HG02884 (cell line): ENCODE data around the gene CTDSPL.

Experiments
- ATAC-seq: cut with Tn5 transposase; IDR thresholded peaks from one replicate; pipeline ENCODE4 v1.9.1; 2021; ENCODE audit warnings: mild to moderate bottlenecking, moderate library complexity; ENCODE audit not compliant: unreplicated experiment

Gene CTDSPL

DNA sequence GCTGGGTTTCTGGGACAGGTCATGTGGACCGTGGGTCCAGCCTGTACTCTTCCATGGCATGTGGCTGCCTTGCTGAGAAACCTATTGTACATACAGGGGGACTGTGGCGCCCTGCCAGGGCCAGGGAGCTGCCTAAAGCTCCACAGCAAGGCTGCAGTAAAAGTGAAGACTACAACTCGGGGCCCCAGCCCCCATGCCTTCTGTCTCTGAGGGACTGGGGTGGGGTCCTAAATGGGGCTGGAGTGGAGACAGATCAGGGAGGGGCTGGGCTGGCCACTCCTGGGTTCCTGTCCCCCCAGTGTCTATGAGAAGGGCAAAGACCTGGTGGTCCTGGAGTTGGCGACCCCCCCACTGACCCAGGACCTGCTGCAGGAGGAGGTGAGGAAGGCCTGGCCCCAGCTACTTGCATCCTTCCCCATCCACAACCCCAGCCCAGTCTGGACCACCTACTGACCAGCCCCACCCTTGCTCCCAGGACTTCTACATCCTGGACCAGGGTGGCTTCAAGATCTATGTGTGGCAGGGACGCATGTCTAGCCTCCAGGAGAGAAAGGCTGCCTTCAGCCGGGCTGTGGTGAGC is 136.2 kb downstream of the CTDSPL start:
- no peak for ATAC-seq

DNA sequence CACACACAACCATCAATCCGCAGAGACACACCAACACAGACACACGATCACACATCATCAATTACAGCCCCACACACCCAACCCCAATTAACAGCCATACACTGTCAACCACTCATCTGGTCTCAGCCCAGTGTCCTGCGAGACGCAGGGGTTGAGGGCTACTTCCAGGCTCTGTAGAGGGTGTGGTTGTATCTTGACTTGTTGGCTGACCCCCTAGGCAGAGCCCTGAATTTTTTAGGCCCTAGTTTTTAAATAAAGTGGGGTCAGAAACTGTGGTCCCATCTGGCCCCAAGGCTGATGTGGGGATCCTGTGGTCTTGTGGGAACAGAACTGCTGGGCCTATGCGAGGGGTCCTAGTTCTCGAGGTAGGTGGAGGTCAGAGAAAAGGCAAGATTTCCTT is 138.2 kb downstream of the CTDSPL start:
- ATAC-seq = no peak

- no peak for ATAC-seq
Measured at GRCh38 chr3:38000242-38000916, 138.7 kb downstream of the CTDSPL start.

DNA sequence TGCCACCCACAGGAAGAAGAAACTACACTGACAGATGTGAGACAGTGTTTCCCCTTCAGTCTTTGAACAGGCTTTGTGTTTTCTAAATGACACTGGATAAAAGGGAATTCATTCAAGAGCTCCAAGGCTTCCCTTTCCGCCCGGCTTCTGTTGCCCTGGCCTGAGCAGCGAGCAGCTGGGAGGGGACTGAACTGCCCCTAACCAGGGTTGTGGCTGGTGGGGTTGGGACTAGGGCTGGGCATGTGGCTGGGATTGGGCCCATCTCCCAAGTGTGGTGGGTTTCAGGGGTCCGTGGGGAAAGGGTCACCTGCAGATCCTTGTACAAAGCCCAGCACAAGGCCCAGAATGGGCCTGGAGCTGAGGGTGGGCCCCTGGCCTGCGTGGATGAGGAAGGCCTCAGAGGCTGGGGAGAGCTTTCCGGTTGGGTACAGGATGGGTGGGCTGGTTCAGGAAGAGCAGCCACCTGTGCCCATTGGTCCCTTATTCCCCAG is 139.3 kb downstream of the CTDSPL start:
- no peak for ATAC-seq

DNA sequence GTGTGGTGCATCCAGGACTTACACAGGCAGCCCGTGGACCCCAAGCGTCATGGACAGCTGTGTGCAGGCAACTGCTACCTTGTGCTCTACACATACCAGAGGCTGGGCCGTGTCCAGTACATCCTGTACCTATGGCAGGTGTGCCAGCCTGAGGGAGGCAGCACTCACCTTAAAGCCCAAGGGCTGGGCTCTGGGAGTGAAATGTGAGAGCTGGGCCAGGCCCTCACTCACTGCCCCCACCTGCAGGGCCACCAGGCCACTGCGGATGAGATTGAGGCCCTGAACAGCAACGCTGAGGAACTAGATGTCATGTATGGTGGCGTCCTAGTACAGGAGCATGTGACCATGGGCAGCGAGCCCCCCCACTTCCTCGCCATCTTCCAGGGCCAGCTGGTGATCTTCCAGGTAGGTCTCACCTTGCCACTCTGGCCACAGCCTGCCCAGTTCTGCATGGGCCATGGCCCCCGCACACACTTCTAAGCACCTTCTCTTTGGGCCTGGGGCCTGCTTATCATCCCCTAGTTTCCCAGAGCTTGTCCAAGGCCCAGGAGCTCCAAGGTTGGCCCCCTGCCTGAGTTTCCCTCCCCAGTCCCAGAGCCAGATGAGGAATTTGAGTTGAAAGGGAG is 139.9 kb downstream of the CTDSPL start:
- no peak for ATAC-seq

DNA sequence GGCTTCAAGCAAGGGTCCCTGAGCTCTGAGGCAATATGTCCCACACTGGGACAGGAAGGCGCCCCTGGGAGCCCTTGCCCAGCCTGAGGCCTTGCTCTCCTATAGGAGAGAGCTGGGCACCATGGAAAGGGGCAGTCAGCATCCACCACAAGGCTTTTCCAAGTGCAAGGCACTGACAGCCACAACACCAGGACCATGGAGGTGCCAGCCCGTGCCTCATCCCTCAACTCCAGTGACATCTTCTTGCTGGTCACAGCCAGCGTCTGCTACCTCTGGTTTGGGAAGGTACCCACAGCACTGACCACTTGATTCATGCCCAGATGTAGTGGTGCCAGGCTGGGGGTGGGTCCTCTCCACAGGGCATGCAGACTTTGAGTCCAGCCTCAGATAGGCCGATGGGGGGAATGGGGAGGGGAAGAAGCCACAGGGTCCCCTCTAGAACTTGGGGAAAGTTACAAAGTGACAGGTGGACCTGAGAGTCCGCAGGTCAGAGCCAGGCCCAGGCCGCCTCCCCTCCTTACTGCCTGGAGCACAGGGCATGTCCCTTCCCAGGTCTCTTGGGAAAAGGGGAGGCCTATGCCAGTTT is 140.7 kb downstream of the CTDSPL start:
- ATAC-seq = no peak

- ATAC-seq = no peak
Measured at GRCh38 chr3:38002940-38003339, 141.3 kb downstream of the CTDSPL start.

- ATAC-seq = no peak
Measured at GRCh38 chr3:38003371-38003816, 141.7 kb downstream of the CTDSPL start.

DNA sequence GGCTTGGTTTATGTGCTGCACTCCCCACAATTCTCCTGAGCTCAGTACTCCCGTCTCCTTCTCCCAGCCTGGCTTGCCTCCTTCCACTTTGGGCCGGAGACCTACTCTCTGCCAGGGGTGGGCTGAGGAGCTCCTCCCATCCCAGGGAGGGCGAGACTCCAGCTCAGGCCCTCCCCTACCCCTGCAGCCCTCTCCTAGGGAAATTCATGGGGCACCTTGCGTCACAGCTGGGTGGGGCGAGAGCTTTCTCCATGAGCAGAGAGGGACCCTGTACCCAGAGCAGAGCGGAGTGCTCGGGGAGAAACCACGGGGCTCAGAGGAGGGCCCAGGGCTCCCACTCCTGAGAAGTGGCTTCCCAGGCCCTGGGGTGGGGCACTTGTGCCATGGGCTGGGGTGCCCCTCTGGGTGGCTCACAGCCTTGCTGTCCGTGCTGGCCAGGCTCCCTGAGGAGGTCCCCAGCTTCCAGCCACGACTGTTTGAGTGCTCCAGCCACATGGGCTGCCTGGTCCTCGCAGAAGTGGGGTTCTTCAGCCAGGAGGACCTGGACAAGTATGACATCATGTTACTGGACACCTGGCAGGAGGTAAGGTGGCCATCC is 142.2 kb downstream of the CTDSPL start:
- ATAC-seq = no peak

DNA sequence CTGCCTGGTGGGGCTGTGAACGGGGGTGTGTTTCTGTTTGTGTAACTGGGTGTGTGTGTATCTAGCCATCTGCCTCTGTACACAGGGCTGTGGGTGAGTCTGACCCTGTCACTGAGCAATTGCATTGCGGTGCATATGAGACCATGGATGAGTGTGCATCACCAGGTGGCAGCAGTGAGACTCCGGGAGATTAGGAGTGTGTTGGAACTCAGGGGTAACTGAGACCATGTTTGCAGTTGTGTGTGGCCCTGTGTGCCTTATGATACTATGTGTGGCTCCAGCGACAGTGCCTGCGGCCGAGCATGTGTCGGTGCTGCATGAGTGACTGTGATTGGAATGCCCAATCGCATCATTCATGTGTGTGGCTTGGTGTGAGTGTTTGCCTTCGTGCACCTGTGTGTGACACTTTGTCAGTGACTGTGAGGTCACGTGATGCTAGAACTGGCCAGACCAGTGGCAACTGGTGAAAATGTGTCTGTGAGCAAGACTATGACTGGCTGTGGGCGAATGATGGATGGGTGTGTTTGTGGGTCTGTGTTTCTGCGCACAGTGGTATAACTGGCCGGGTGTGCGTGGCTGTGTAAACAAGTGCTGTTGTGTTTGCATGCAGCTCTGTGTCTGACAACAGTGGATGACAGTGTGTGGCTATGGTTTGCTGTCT is 142.9 kb downstream of the CTDSPL start:
- ATAC-seq = peak; percentile 51

- ATAC-seq = no peak
Measured at GRCh38 chr3:38005076-38006020, 143.7 kb downstream of the CTDSPL start.

- ATAC-seq = no peak
Measured at GRCh38 chr3:38006031-38006430, 144.4 kb downstream of the CTDSPL start.

- ATAC-seq = no peak
Measured at GRCh38 chr3:38006445-38006995, 144.8 kb downstream of the CTDSPL start.

- no peak for ATAC-seq
Measured at GRCh38 chr3:38007754-38008090, 146.0 kb downstream of the CTDSPL start.

GRCh38 chr3:38008191-38008701 is 146.6 kb downstream of the CTDSPL start:
- ATAC-seq = no peak

- ATAC-seq = no peak
Measured at GRCh38 chr3:38008971-38009580, 147.4 kb downstream of the CTDSPL start.

GRCh38 chr3:38009807-38010591 is 148.3 kb downstream of the CTDSPL start:
- no peak for ATAC-seq

DNA sequence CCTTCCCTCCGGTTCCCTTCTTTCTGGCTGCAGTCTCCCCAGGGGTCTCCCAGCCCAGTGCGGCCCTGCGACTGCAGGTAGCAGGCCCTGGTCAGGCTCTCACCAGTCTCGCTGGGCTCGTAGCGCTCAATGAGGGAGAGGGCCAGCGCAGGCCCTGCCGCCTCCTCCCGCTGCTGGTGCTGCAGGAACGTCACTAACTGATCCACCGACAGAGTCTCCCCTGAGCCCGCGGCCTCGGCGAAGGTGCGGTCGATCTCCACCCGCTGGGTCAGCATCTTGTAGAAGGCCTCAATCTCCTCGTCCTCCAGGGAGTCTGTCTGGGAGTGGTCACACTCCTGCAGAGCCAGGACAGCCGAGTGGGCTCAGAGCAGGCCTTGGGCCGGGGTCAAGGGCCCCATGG is 149.4 kb downstream of the CTDSPL start:
- no peak for ATAC-seq
